Medulla oblongata (tissue), 1 donor: ENCODE data around the gene FOXD3.
A peak's percentile ranks its signal among the peaks of the same experiment; 100 is the strongest.

Experiments
- DNase-seq: peaks from one replicate; pipeline ENCODE4 v3.0.0-alpha.2; 2015; ENCODE audit errors: extremely low spot score

The FOXD3 gene

DNA sequence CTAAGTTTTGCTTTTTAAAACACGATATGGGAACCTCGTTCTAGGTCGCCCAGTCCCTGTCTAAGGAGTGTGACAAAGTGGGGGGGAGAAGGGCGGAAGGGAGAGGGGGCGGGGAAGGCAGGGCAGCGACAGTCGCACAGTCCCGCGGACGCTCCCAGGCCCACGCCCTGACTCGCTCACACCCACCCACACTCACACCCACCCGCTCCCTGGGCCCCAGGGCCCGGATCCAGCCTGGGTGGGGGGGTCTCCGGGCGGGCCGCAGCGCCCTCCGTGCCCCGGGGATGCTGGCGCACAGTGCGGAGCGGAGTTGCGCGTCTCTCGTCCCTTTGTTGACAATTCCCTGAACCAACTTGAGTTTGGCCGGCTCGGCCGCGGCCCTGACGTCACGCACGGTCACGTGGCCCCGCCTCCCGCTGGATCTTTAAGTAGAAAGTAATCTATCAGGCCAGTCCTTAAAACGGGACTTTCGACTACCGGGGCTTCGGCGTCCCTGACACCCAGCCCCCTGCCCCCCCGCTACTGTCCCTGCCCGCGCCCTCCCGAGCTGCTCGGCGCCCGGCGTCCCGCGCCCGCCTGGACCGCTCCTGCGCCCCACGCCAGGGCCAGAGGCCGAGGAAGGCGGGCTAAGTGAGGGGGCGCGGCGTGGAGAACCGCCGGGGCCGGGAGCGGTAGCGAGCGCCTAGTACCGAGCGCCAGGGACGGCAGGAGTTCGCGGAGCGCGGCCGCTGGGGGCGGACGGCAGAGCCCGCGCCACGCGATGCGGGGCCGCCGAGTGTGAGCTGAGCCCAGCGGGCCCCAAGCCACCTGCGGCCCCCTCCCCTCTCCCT is at the start of gene FOXD3:
Gene FOXD3, plus strand, starts transcription at position 454 of the 830 bp plus-strand sequence. CDS start 492 bp downstream, outside the sequence.
- DNase-seq: no peak

DNA sequence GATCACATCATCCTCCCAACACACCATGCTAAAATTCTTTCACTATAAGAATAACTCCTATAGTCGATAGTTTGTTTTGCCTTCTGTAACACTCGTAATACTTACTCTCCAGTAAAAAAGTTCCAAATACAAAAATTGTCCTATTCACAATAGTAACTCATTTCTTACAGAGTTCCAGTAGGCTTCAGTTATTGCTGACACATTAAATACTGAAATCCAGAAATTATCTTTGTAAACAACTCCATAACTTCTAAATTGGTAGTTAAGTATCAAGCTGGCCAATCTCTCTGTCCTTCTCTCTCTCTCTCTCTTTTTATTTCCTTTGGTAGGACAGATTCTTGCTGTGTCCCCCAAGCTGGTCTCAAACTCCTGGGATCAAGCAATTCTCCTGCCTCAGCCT is 49.6 kb upstream of the FOXD3 start:
- DNase-seq: no peak

DNA sequence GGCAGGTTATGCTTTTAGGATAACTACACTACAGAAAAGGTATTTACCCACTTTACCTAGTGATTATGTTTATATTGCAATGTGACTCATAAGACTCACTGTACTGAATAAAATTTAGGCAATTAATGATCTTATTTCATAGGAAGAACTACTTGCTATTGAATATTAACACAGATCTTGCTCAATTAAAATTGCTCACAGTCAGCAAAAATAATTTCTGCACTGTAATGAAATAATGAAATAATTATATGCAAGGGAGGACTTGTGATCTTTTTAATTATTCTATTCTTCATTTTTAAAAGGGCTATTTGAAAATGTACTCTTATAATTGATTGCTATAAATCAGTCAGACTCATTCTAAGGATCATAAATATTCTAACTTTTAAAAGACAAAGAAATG is 48.0 kb upstream of the FOXD3 start:
- no peak for DNase-seq

DNA sequence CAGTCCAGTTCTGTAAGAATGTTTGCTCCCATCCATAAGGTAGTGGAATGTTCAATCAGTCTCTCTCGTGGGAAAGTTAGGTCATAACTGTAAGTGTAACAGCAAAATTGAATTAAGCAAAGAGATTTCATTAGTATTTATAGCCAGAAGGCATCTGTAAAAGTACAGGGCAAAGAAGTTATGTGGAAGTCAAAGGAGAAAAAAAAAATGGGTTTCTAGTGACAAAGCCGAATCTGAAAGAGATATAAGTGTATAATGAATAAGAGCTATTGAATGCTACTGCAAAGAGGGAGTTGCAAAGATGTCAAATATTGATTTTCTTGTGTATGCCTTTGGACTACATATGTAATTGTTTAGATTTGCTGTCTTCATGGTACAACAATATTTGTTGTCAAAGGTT is 47.4 kb upstream of the FOXD3 start:
- no peak for DNase-seq

DNA sequence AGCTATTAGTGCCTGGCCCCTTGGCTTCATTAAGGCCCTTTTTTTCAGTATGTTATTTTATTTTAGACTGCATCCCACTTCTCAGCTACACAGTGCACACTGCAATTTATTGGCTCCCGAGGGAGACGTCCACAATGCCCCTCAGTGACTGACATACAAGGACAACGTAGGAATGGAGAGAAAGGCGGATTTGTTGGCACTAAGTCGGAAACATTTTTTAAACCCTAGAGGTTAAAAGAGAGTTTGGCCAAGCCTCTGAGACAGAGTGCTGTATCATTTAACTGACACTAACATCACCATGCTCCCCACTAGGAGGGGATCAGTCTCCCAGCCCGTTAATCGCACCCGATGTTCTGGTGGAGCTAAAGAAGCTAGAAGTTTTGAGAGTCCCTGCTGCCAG is 45.7 kb upstream of the FOXD3 start:
- DNase-seq: no peak

DNA sequence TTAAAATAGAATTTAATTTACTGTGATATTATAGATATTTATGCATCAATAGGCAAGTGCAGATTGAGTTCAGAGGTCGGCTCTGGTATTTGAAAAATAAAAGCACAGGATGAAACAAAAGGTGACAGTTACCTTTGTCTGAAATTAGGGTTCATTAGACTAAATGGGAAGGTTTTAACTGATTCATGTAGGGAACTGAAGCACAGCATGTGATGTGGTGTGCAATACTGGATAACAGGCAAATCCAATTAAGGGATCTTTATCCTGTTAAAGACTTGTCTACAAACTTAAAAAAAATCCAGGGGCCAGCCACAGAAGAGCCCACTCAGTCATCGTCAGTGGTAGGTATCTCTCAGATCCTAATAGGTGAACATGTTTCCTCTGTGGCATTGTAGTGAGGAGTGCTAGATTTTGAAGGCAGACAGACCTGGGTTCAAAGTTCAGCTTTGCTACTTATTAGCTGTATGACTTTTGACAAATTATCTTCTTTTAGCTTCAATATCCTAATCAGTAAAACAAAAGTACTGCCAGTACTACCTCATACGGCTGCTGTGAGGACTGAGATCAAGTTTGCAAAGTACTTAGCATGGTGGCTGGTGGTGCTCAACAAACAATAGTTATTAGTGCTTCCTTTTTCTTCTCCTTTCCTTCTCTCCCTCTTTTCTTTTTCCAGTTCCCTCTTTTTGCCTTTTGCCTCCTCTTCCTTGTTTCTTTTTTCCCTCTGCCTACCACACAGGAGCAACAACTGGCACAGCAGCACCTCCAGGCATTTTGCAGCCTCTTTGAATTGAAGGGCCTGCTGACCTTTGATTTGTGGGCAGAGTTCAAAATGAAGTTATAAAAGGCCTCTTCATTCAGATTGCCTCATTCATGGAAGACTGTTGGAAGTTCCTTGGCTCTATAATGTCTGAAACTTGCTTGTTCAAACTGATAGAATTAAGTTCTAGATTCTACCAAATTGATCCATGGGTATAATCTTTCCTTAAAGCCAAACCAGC is 44.9 kb upstream of the FOXD3 start:
- no peak for DNase-seq

DNA sequence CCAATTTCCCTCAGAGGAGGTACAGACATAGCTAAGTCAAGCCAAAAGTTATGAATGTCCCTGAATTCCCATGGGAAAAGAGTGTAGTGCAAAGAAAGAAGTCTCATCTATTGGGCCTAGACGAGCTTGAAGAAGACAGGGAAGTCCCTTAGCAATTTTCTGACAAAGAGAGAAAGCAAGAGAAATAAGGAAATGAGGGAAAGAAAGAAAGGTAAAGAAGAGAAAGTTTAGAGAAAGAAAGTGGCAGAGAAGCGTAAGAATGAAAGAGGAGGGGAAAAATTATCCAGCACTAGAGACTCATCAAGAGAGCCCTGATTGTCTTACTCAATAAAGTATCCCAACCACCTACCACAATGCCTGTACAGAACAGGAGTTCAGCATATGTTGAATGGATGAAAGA is 40.6 kb upstream of the FOXD3 start:
- DNase-seq: no peak

DNA sequence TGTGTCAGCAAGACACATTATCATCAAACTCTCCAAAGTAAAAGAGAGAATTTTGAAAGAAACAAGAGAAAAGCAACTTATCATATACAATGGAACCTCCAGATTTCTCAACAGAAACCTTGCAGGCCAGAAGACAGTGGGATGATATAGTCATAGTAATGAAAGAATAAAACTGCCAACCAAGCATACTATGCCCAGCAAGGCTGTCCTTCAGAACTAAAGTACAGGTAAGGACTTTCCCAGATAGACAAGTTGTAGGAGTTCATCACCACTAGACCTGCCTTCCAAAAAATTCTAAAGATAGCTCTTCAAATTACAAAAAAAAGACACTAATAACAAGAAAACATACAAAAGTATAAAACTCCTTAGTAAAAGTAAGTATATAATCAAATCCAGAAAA is 33.2 kb upstream of the FOXD3 start:
- DNase-seq: no peak

DNA sequence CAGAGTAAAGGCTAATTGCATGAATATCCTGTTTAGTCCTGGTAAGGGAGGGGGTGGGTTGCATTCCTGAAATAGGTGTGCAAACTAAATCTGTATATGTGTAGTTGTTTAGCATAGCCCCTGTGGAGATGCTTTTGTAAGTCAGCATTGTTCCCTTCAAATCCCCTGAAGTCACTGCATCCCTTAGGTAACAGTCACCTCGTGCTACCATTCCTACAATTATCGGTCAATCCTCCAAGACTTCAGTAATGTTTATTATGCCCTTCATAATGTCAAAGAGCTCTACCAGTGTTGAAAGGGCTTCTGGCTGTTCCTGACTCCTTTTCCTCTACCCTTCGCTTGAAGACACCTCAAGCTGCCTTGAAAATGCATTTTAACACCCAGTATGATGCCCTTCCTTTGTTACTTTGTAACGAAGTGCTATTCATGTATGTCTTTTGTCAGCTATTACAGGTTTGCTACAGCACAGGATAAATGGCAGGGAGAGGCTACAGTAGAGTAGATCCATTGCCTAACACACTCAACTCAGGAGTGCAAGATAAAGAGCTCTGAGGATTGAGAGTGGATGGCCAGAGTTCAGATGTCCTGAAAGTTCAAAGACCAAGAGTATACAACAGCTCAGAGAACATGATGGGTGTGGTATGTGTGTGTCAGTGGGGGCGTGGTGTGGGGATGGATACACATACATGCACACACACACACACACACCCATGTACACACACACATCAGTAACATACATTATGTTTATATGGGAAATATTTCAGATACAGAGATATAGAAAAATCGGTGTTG is 27.4 kb upstream of the FOXD3 start:
- no peak for DNase-seq

DNA sequence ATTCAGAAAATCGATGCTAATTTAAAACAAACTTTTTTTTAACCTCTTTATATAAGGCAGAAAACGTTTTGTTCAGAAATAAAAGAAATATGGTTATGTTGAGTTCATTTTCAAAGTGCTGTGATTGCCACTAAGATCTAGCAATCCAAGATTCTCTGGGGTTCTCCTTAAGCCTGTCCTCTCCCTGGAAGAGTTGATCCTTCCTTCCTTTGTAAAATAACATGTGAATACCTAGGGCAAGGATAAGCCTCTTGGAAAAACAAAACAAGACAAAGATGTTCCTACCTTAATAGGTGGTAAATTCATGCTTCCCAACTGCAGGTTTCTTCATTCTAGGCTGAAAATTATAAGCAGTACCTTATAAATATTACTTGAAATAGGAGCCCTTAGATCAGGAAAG is 18.0 kb upstream of the FOXD3 start:
- DNase-seq: no peak

DNA sequence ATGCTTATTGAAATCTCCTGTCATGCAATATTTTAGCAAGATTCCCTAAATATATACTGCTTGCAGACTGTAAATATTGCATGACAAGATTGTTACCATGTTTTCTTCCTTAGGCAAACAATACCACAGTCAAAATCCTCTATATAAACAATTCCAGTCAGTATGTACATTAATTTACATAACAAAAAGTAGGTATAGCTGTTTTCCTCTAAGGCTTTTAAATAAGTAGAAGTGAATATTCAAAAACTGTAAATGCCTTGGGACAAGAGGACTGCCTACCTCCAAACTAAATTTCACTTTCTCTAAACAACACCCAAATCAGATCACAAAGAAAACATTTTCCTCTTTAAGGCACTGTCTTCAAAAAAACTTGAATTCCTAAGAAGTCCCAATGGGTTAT is 17.3 kb upstream of the FOXD3 start:
- DNase-seq: no peak

DNA sequence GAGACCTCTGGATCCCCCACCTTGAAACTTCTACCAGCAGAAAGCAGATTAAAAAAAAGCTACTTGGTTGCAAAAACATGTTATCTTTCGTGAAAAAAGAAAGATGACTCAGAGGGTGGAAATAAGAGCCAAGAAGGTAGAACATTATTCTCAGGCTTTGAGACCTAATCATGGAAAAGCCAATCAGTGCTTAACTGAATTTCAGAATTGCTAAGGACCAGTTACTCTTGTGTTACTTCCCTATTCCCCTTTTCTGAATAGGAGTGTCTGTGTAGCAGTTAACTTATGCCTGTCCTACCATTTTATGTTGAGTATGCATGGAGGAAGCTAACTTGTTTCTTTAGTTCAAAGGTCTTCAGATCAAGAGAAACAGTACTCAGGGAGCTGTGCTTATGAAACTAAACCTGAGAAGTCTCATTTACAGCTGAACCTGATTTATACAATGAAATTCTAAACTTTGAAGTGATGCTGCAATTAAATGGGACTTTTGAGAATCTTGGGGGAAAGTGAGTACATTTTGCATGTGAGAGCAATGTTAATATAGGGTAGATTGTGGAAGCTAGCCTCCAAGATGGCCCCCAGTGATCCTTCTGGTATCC is 15.1 kb upstream of the FOXD3 start:
- no peak for DNase-seq

DNA sequence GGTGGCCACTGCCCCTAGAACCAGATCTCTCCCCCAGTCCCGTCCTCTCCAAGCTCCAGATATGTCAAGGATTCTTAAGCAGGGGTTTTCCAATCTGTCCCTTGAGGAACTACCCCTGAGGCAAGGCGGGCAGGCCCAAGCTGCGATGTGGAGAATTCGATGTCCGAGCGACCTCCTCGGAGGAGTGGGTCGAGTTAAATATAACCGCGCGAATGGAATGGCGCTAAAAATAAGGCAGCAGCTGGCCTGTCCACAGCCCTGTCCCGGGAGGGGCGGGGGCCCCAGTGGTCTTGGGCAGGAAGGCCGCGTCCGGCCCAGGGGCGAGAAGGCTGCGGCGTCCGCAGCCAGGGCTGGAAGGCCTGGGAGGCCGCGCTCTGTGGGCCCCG is 5.8 kb upstream of the FOXD3 start:
- DNase-seq: no peak

DNA sequence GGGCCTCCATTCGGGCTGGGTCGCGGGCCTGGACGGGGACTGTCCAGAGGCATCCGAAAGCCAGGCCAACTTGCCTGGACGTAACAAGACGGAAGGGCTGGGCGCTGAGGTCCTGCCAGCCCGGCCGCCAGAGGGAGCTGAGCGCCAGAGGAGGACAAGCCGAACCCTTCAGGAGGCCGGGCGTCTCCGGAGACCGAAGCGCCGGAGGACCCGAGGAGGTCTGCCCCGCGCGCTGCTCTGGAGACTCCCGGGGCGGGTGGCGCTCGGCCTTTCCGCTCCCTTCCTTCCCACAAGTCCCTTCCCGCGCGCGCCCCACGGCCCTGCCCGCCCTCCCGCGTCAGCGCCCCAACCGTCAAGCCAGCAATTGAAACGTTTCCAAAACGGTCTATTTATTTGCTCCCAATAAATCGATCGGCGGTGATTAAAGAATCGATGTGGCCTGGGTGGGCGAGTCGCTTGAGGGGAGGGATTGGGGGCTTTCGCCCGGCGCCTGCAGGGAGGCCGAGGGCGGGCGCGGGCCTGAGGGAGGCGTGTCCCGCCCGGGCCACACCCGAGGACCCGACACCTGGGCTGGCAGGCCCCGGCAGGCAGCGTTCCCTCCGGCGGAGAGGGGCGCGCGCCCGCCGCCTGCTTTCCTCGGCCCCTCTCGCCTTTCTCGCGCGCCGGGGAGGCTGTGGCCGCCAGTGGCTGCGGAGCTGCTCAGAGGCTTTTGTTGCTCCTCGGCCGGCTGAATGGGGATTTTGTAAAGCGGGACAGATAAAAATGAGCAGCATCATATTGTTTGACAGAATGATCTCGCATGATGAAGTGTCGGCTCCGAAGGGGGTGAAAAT is 5.2 kb upstream of the FOXD3 start:
- DNase-seq: peak; percentile 22

DNA sequence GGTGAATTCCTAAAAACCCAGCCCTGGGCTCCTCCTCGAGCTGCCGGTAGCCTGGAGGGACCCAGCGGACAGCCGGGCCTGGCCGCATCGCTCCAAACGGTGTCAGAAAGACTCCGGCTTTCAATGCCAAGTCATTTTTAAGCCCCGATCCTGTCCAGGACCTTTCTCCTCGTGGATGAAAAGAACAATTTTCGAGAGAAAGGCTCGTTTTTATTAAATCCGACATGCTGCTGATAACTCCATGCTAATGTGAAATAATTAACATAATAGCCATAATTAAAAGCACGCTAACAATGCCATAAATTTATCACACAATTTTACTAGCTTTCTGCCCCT is 4.6 kb upstream of the FOXD3 start:
- no peak for DNase-seq

DNA sequence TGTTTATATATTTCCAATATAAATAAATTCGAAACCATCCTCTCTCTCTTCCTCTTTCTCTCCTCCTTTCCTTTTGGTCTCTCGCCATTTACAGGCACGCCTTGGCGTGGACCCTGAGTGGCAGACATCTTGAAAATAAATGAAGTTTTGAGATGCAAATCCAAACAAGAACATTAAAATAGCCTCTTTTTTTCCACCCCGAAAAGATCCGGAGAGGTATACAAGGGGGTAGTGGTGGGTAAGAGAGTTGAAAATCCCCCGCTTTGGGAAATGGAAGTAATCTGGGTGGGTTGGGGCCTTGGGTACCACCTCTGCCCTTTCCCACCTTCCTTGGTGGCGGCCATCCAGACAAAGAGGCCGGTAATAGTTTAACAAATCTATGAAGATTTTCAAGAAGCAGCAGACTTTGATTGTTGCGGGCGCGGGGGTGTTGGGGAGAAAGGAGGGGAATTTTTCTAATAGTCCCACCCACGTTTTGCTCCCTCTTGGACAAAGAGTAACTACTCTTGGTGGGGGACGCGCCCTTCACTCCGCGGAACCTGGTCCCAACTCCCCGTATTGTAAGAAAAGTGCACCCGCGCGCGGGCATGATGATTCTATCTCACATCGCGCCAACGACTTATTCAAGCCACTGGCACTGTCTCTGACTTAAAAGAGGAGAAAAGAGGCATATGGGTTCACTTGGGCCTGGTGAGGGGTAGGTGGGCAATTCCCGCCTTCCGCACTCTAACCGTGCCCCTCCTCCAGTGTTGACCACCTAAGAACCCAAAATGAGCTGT is 4.0 kb upstream of the FOXD3 start:
- no peak for DNase-seq

DNA sequence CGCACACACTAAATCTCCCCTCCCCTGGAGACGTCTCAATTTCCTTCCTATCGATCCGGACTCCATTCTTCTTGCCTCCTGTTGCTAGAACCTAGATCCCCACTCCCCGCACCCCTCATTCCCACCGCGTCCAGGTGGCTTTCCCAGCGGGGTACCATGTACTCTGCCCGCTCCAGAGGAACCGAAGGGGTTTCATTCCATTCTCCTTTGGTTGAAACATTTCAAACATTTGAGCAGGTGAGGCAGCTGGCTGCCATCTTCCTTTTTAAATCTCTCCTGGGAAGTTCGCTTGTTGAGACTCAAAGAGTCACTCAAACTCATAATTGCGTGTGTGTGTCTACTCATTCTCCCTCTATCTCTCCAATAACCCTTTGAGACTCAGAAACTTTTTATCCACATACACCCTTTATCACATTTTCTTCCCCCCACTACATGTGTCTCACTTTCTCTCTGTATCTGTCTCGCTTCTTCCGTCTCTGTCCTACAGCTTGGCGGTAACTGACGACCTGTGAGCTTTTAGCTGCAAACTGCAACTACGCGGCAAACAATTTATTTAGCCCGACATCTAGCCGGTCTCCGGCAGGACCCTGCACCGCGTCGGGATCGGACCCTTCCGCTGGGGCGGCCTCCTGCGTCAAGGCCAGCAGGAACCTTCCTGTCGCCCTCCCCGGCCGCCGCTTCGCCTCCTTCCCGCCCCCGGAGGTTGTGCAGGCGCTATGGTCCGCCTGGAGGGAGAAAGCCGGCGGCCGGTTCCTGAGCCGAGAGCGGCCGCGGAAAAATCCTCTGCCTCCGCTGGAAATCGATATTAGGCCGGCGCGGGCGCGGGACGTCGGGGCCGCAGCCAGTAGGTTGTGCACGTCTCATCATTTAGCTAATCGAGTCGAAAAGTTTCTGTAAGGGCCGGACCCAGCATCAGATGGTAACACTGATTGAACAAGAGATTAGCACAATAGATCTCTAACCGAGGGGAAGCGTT is 3.0 kb upstream of the FOXD3 start:
- DNase-seq: no peak

DNA sequence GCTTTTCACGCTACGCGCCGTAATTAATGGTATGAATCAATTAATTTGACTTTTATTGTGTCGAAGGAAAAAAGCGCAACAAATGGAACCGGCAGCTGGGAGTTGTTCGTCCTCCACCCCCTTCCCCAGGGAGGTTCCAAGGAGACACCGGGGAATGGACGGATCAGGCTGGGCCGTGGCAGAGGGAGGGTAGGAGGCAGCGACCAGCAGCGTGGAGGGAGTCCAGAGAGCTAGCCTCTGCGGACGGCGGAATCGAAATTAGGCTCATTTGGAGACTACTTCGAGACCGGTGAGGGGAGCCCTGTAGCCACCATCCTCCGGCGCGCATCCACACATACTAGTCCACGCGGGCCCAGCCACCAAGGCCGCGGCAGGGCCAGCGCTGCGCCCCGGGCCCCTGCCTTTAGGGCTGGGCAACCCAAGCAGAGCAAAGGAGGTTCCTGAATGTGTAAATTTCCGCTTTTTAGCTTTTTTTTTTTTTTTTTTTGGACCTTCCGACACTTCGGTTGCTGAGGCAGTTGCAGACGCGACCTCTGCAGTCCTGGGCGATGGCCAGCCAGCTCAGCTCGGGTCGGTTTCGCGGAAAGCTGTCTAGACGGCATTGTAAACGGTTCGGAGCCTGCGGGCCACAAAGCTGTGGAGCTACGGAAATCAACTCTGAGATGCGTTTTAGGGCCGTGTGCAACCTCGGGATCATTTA is 2.2 kb upstream of the FOXD3 start:
- no peak for DNase-seq
